ENCODE measurements around the gene UMAD1. TPM values are rescaled to one million over a fixed set of nuclear protein-coding genes. Genes with fewer than 3 reads are reported as not detected.

The UMAD1 gene
- 13.9 and 15.4 TPM in 2 replicates for total RNA-seq

- no peak for TF ChIP-seq CTCF (IDR thresholded peaks at IDR 0.05)
- Mint-ChIP-seq H3K4me1 (peaks cover 38% of the 10 kb centered on the region), H3K9me3 (no peaks in the 10 kb centered on the region), H3K27ac (peak within 1 kb of the TSS; percentile 97), H3K27me3 (no peaks in the 10 kb centered on the region), H3K36me3 (ENCODE audit: low read depth) (peaks cover 50% of the 10 kb centered on the region), H3K4me3 (peak within 1 kb of the TSS; percentile 97)
- DNase-seq (peak; percentile 92), ATAC-seq (ENCODE audit: low read depth) (peak; percentile 88)
- intact Hi-C loops (cut with micrococcal nuclease), result loop anchor here (1.0 to 5.0 kb wide), 10 partner anchors 45 to 550 kb away; partner anchors contain the start of genes C1GALT1 and GLCCI1
- ChIA-PET POLR2A (interaction anchor here (0.5 to 2.6 kb wide), 34 partner anchors 9 to 550 kb away, joined by 3 to 43 read pairs (median 4); partner anchors contain the start of genes C1GALT1, GLCCI1 and MIOS), CTCF (interaction anchor here (1.3 to 2.2 kb wide), 2 partner anchors 41 to 550 kb away, joined by 4 to 8 read pairs; no protein-coding TSS in a partner anchor)
These were observed at the start of gene UMAD1 for GRCh38 chr7:7640221-7641128. TSS of gene UMAD1 (plus strand) at chr7:7640752. CDS start at chr7:7673372, 32,620 bp downstream.

- Mint-ChIP-seq H3K9me3 (no peaks in the 10 kb centered on the region), H3K36me3 (ENCODE audit: low read depth) (peaks cover 66% of the 10 kb centered on the region), H3K27ac (no peak overlapping the region), H3K4me3 (no peak overlapping the region), H3K27me3 (no peaks in the 10 kb centered on the region), H3K4me1 (no peaks in the 10 kb centered on the region)
- ATAC-seq (ENCODE audit: low read depth) (peak; percentile 56), DNase-seq (no peak)
- ChIA-PET POLR2A (no interaction called here), CTCF (interaction anchor here (0.7 to 4.5 kb wide), 8 partner anchors 19 to 701 kb away, joined by 3 to 26 read pairs (median 4); no protein-coding TSS in a partner anchor)
- TF ChIP-seq CTCF (IDR thresholded peaks at IDR 0.05), result no peak
- intact Hi-C loops (cut with micrococcal nuclease), result loop anchor here (1.0 kb wide), 6 partner anchors 45 to 701 kb away; partner anchors contain the start of gene UMAD1
These were observed 45.1 kb upstream of the UMAD1 start for GRCh38 chr7:7595451-7595850.

- Mint-ChIP-seq H3K36me3 (ENCODE audit: low read depth) (peaks cover 66% of the 10 kb centered on the region), H3K4me1 (no peaks in the 10 kb centered on the region)
- intact Hi-C loops (cut with micrococcal nuclease), result no loop called here
These were observed 44.4 kb upstream of the UMAD1 start for GRCh38 chr7:7596176-7596575.

GRCh38 chr7:7607010-7607409 lies 33.5 kb upstream of the UMAD1 start:
- ATAC-seq (ENCODE audit: low read depth) (no peak), DNase-seq (no peak)
- POLR2A ChIA-PET, result no interaction called here
- Mint-ChIP-seq H3K36me3 (ENCODE audit: low read depth) (peaks cover 34% of the 10 kb centered on the region), H3K9me3 (no peaks in the 10 kb centered on the region), H3K4me1 (no peaks in the 10 kb centered on the region), H3K4me3 (no peak overlapping the region), H3K27me3 (no peaks in the 10 kb centered on the region), H3K27ac (no peak overlapping the region)
- CTCF ChIA-PET, result no interaction called here
- no peak for TF ChIP-seq CTCF (IDR thresholded peaks at IDR 0.05)
- intact Hi-C loops (cut with micrococcal nuclease), result no loop called here

More at GRCh38 chr7:7596176-7596575, 44.4 kb upstream of the UMAD1 start:
- H3K27me3 Mint-ChIP-seq, result no peaks in the 10 kb centered on the region
- H3K27ac Mint-ChIP-seq, result no peak overlapping the region
- no peak for TF ChIP-seq CTCF (IDR thresholded peaks at IDR 0.05)
- H3K4me3 Mint-ChIP-seq, result no peak overlapping the region
- H3K9me3 Mint-ChIP-seq, result no peaks in the 10 kb centered on the region
- ChIA-PET POLR2A (interaction anchor here (0.8 kb wide), 1 partner anchor 35 kb away, joined by 3 read pairs; no protein-coding TSS in a partner anchor), CTCF (interaction anchor here (1.0 to 4.5 kb wide), 5 partner anchors 18 to 622 kb away, joined by 3 to 26 read pairs (median 11); no protein-coding TSS in a partner anchor)
- ATAC-seq (ENCODE audit: low read depth), result no peak
- no peak for DNase-seq

GRCh38 chr7:7609330-7609729 lies 31.2 kb upstream of the UMAD1 start:
- Mint-ChIP-seq H3K9me3 (no peaks in the 10 kb centered on the region), H3K4me1 (peaks cover under 1% of the 10 kb centered on the region), H3K27me3 (no peaks in the 10 kb centered on the region), H3K27ac (no peak overlapping the region), H3K36me3 (ENCODE audit: low read depth) (peaks cover 34% of the 10 kb centered on the region), H3K4me3 (no peak overlapping the region)
- ATAC-seq (ENCODE audit: low read depth) (no peak), DNase-seq (no peak)
- TF ChIP-seq CTCF (IDR thresholded peaks at IDR 0.05), result no peak
- POLR2A ChIA-PET, result interaction anchor here (0.8 kb wide), 1 partner anchor 31 kb away, joined by 3 read pairs; the partner anchor contains the start of gene UMAD1
- intact Hi-C loops (cut with micrococcal nuclease), result no loop called here
- CTCF ChIA-PET, result no interaction called here

All from activated B cell treated with CpG ODN at 0.5 μM for 24 hours (primary cell).